Measurements from ENCODE around the gene AGTPBP1.

Gene AGTPBP1

DNA sequence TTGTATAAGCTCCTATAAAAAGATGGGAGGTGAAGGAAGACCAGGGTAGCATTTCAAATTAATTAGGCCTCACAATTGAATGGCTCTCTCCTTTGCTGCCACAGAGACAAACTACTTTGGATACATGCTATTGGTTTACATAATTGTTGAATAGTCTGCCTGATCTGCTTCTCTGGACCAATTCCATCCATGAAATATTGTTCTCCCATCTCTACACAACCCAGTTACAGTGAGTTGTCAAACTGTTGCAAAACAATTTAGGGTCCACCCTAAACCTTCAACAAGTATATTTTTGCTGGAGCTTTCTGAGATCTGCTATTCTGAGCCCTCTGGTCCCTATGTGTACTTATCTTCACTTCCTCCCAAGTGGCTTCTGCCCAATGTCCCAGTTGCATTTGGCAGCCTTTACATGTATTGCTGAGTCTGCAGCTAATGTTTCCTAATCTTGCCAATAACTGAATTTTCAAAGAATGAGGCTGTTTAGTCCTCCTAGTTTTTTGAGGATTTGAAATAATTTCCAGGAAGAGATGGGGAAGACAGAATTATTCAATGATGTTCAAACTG is 38.9 kb downstream of the AGTPBP1 start:
- no peaks in the 10 kb centered on the region for H3K27me3 ChIP-seq
- peak overlapping the region; percentile 52 for H3K27ac ChIP-seq
- peaks cover 54 to 67% of the 10 kb centered on the region in 2 experiments for H3K4me1 ChIP-seq (ENCODE audit: control insufficient read depth in 1 of 2, insufficient read depth in 1 of 2, low read depth in 1 of 2, low read length in 1 of 2)
- H3K36me3 ChIP-seq: no peaks in the 10 kb centered on the region
- TF ChIP-seq, protein P1, sequence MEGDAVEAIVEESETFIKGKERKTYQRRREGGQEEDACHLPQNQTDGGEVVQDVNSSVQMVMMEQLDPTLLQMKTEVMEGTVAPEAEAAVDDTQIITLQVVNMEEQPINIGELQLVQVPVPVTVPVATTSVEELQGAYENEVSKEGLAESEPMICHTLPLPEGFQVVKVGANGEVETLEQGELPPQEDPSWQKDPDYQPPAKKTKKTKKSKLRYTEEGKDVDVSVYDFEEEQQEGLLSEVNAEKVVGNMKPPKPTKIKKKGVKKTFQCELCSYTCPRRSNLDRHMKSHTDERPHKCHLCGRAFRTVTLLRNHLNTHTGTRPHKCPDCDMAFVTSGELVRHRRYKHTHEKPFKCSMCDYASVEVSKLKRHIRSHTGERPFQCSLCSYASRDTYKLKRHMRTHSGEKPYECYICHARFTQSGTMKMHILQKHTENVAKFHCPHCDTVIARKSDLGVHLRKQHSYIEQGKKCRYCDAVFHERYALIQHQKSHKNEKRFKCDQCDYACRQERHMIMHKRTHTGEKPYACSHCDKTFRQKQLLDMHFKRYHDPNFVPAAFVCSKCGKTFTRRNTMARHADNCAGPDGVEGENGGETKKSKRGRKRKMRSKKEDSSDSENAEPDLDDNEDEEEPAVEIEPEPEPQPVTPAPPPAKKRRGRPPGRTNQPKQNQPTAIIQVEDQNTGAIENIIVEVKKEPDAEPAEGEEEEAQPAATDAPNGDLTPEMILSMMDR (IDR thresholded peaks at IDR 0.05): no peak
- no peak overlapping the region for H3K4me3 ChIP-seq (ENCODE audit: low read depth in 1 of 2, low read length in 1 of 2)
- no peaks in the 10 kb centered on the region for H3K9me3 ChIP-seq

DNA sequence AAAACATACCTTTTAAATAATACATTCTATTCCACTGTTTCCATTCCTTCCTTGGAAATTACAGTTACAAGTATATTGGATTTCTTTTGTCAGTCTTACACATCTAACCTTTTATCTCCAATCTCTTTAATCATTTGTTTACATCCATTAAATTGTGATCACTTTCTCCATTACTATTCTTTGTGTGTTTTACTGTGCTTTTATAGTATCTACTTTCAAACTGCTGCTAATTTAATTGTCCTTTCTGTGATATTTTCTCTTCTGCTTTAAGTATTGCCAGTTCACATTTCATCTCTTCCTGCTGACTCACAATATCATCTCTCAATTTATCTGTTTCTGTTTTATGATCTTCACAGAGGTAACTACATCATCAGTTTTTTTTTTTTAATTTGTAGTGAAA is 39.6 kb downstream of the AGTPBP1 start:
- peaks cover 54 to 69% of the 10 kb centered on the region in 2 experiments for H3K4me1 ChIP-seq (ENCODE audit: control insufficient read depth in 1 of 2, insufficient read depth in 1 of 2, low read depth in 1 of 2, low read length in 1 of 2)
- H3K36me3 ChIP-seq: no peaks in the 10 kb centered on the region
- no peak overlapping the region for H3K4me3 ChIP-seq (ENCODE audit: low read depth in 1 of 2, low read length in 1 of 2)
- no peaks in the 10 kb centered on the region for H3K27me3 ChIP-seq
- H3K27ac ChIP-seq: peak overlapping the region; percentile 32
- TF ChIP-seq, protein P1 (IDR thresholded peaks at IDR 0.05): no peak
- no peaks in the 10 kb centered on the region for H3K9me3 ChIP-seq

DNA sequence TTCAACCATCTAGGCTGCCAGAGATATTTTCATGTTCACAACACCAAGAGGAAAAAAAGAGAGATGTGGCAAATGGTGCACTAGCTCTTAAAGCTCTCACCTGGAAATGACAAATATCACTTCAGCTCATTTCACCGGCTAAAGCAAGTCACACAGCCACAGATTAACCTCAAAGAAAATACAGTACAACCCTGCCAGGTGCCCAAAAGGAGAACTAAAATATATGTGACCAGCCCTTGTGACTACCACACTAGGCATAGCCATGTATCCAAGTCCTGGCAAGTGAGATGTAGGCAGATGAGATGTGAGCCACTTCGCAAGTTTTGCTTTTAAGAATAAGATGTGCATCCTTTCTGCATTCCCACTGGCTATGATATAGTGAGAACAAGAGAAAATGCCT is 41.4 kb downstream of the AGTPBP1 start:
- H3K27ac ChIP-seq: peak overlapping the region; percentile 75
- H3K4me1 ChIP-seq (ENCODE audit: control insufficient read depth in 1 of 2, insufficient read depth in 1 of 2, low read depth in 1 of 2, low read length in 1 of 2): peaks cover 37 to 60% of the 10 kb centered on the region in 2 experiments
- no peaks in the 10 kb centered on the region for H3K9me3 ChIP-seq
- TF ChIP-seq, protein P1 (IDR thresholded peaks at IDR 0.05): no peak
- no peaks in the 10 kb centered on the region for H3K36me3 ChIP-seq
- H3K27me3 ChIP-seq: no peaks in the 10 kb centered on the region
- H3K4me3 ChIP-seq (ENCODE audit: low read depth in 1 of 2, low read length in 1 of 2): no peak overlapping the region

DNA sequence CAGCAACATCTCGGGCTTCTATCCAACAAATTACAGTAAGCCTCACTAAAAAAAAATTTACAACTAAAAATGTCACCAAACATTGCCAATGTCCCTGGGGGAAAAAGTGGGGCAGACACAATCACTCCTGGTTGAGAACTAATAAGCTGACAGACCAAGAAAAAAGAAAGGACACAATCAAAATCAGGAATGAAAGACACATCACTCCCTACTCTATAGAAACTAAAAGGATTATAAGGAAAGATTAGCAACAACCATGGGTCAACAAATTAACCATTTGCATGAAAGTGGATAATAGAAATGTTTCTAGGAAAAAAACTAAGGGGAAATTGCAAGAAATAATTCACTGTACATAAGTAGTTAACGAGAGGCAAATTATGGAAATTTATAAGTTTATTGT is 53.4 kb downstream of the AGTPBP1 start:
- Histone ChIP-seq H3K4me3 (ENCODE audit: low read depth in 1 of 2, low read length in 1 of 2) (no peak overlapping the region), H3K27me3 (no peaks in the 10 kb centered on the region), H3K36me3 (peaks cover 40% of the 10 kb centered on the region), H3K27ac (peak overlapping the region; percentile 2), H3K9me3 (no peaks in the 10 kb centered on the region), H3K4me1 (ENCODE audit: control insufficient read depth in 1 of 2, insufficient read depth in 1 of 2, low read depth in 1 of 2, low read length in 1 of 2) (no peaks in the 10 kb centered on the region)
- TF ChIP-seq, protein P1 (IDR thresholded peaks at IDR 0.05): no peak

DNA sequence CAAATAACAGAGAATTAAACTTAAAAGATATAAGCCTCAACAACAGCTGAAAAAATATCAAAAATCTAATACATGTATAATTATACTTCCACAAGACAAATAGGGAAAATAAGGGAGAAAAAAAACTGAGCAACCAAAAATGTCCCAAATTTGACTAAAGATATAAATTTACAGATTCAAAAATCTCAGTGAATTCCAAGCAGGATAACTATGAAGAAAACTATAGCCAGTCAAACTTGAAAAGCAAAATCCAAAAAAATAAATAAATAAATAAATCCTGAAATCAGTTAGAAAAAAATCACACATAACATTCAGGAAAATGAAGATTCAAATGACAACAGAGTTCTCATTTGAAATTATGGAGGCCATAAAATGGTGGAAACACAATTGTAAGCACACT is 56.7 kb downstream of the AGTPBP1 start:
- H3K27ac ChIP-seq: no peak overlapping the region
- H3K4me3 ChIP-seq (ENCODE audit: low read depth in 1 of 2, low read length in 1 of 2): no peak overlapping the region
- no peaks in the 10 kb centered on the region for H3K9me3 ChIP-seq
- no peaks in the 10 kb centered on the region for H3K27me3 ChIP-seq
- TF ChIP-seq, protein P1 (IDR thresholded peaks at IDR 0.05): no peak
- H3K36me3 ChIP-seq: peaks cover 23% of the 10 kb centered on the region
- no peaks in the 10 kb centered on the region for H3K4me1 ChIP-seq (ENCODE audit: control insufficient read depth in 1 of 2, insufficient read depth in 1 of 2, low read depth in 1 of 2, low read length in 1 of 2)
